OCI-LY3 (cell line): ENCODE results near the gene EXOC4.
"Not testable (repeated sequence)": the region's sequence is repeated elsewhere in the genome, so short reads cannot be mapped to it uniquely, and the experiment has no call there.

Experiments used
- H2AFZ ChIP-seq: fragments of 200-600, 300-600 bp; shearing (Covaris generic); 2 replicates; pipeline ENCODE4 v1.6.0; 2014; ENCODE audit warnings: antibody characterized with exemption, low read depth, low read length
- H3K27ac ChIP-seq: fragments of 200-600, 300-600 bp; sonication (generic); 2 replicates; pipeline ENCODE4 v1.5.1; 2014; ENCODE audit warnings: mild to moderate bottlenecking, low read length, moderate library complexity, mixed read lengths
- H3K27me3 ChIP-seq: fragments of 200-600, 300-600 bp; sonication (generic); 2 replicates; pipeline ENCODE4 v1.6.1; 2014; ENCODE audit warnings: low read depth, low read length, mixed read lengths
- H3K36me3 ChIP-seq: fragments of 200-600, 300-600 bp; sonication (generic); replicated peaks from 2 replicates; pipeline ENCODE3; 2014; ENCODE audit warnings: low read depth, low read length, mixed read lengths
- H3K4me1 ChIP-seq: fragments of 300-600, 200-600 bp; sonication (generic); 2 replicates; pipeline ENCODE4 v1.6.1; 2014; ENCODE audit warnings: low read length, mixed read lengths
- H3K4me2 ChIP-seq: fragments of 200-600, 300-600 bp; sonication (generic); 2 replicates; pipeline ENCODE4 v1.6.1; 2014; ENCODE audit warnings: low read length, mixed read lengths
- H3K4me3 ChIP-seq: fragments of 300-600, 200-600 bp; sonication (generic); 2 replicates; pipeline ENCODE4 v1.5.1; 2014; ENCODE audit warnings: antibody characterized with exemption, mild to moderate bottlenecking, low read length, moderate library complexity
- H3K79me2 ChIP-seq: fragments of 300-600, 200-600 bp; shearing (Covaris generic); 2 replicates; pipeline ENCODE4 v1.6.1; 2014; ENCODE audit warnings: mild to moderate bottlenecking, low read length, mixed read lengths
- H3K9ac ChIP-seq: fragments of 300-600, 200-600 bp; shearing (Covaris generic); 2 replicates; pipeline ENCODE4 v1.6.0; 2014; ENCODE audit warnings: mild to moderate bottlenecking, low read length, moderate library complexity
- H3K9me3 ChIP-seq: fragments of 200-600, 300-600 bp; shearing (Covaris generic); 2 replicates; pipeline ENCODE4 v1.6.1; 2014; ENCODE audit warnings: low read length, mixed read lengths; ENCODE audit not compliant: insufficient read depth
- H4K20me1 ChIP-seq: fragments of 200-600, 300-600 bp; sonication (generic); 2 replicates; pipeline ENCODE4 v1.6.1; 2016; ENCODE audit warnings: low read length, mixed read lengths; ENCODE audit not compliant: insufficient read depth
- EZH2phosphoT487 ChIP-seq: fragments of 200-600 bp; shearing (Covaris generic); IDR thresholded peaks from 2 replicates; pipeline ENCODE4 v1.6.1; 2018; ENCODE audit warnings: antibody characterized with exemption, mixed run types, low read depth
- TF ChIP-seq, protein P1 (sequence below): fragments of 200-600, 300-600 bp; sonication (generic); IDR thresholded peaks from 2 replicates; pipeline ENCODE4 v1.5.1; 2014; ENCODE audit warnings: antibody characterized with exemption, low read length, low read depth

Gene EXOC4

DNA sequence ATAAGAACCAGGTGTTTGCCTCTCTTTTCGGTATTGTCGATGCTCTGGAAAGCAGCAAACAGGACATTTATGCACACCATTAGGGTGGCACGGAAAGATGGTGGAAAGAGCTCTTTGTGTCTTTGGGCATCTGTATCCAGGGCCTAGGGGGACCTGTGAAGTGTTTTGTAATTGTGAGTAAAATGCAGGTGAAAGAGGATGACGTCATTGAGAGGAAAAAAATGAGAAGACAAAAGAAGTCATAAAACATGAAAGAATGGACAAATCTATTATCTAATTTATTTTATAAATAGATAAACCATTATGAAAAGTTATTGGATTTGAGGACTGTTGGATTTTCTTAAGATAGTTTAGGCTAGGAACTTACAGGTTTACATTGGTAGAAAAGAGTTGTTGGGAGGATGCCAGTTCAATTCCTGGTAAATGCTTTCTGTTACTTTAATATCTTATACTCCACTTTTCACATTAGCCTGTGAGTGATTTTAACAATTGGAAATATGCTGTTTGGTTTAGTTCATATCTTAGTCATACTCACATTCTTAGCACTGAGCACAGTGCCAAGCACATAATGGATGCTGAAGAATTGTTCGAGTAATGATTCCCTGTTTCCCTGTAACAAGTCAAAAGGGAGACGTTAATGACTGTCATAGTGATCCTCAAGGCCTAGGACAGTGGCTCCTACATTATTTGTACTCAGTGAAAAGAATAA lies 62.6 kb downstream of the EXOC4 start:
- Histone ChIP-seq H3K9me3 (no peaks in the 10 kb centered on the region), H4K20me1 (no peaks in the 10 kb centered on the region), H3K4me2 (no peak overlapping the region), H2AFZ (no peak overlapping the region), H3K36me3 (peaks cover 13% of the 10 kb centered on the region), H3K4me3 (no peak overlapping the region), H3K4me1 (no peaks in the 10 kb centered on the region), H3K9ac (no peak overlapping the region), H3K27me3 (no peaks in the 10 kb centered on the region), H3K27ac (no peak overlapping the region), H3K79me2 (no peaks in the 10 kb centered on the region)
- TF ChIP-seq EZH2phosphoT487 = no peak
- TF ChIP-seq, protein P1, sequence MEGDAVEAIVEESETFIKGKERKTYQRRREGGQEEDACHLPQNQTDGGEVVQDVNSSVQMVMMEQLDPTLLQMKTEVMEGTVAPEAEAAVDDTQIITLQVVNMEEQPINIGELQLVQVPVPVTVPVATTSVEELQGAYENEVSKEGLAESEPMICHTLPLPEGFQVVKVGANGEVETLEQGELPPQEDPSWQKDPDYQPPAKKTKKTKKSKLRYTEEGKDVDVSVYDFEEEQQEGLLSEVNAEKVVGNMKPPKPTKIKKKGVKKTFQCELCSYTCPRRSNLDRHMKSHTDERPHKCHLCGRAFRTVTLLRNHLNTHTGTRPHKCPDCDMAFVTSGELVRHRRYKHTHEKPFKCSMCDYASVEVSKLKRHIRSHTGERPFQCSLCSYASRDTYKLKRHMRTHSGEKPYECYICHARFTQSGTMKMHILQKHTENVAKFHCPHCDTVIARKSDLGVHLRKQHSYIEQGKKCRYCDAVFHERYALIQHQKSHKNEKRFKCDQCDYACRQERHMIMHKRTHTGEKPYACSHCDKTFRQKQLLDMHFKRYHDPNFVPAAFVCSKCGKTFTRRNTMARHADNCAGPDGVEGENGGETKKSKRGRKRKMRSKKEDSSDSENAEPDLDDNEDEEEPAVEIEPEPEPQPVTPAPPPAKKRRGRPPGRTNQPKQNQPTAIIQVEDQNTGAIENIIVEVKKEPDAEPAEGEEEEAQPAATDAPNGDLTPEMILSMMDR = no peak

- no peak overlapping the region for H3K4me3 ChIP-seq
- no peaks in the 10 kb centered on the region for H3K9me3 ChIP-seq
- H3K36me3 ChIP-seq = peaks cover 9% of the 10 kb centered on the region
- no peak overlapping the region for H3K4me2 ChIP-seq
- H3K79me2 ChIP-seq = no peaks in the 10 kb centered on the region
- no peak overlapping the region for H3K27ac ChIP-seq
- no peak overlapping the region for H3K9ac ChIP-seq
- no peak for TF ChIP-seq EZH2phosphoT487
- TF ChIP-seq, protein P1 = no peak
- H2AFZ ChIP-seq = no peak overlapping the region
- H3K27me3 ChIP-seq = no peaks in the 10 kb centered on the region
- no peaks in the 10 kb centered on the region for H4K20me1 ChIP-seq
- H3K4me1 ChIP-seq = no peaks in the 10 kb centered on the region
Observed at GRCh38 chr7:133319842-133320241, 67.0 kb downstream of the EXOC4 start.

GRCh38 chr7:133320891-133321290 lies 68.0 kb downstream of the EXOC4 start:
- no peak overlapping the region for H3K4me2 ChIP-seq
- no peaks in the 10 kb centered on the region for H3K27me3 ChIP-seq
- no peaks in the 10 kb centered on the region for H3K9me3 ChIP-seq
- H3K9ac ChIP-seq = no peak overlapping the region
- peaks cover 9% of the 10 kb centered on the region for H3K36me3 ChIP-seq
- no peaks in the 10 kb centered on the region for H4K20me1 ChIP-seq
- no peak overlapping the region for H3K27ac ChIP-seq
- TF ChIP-seq EZH2phosphoT487 = no peak
- TF ChIP-seq, protein P1 = no peak
- no peaks in the 10 kb centered on the region for H3K79me2 ChIP-seq
- H2AFZ ChIP-seq = no peak overlapping the region
- H3K4me3 ChIP-seq = no peak overlapping the region
- no peaks in the 10 kb centered on the region for H3K4me1 ChIP-seq

- not testable (repeated sequence) for H3K79me2 ChIP-seq, H3K27ac ChIP-seq, H4K20me1 ChIP-seq, H3K36me3 ChIP-seq, H3K4me1 ChIP-seq, H3K4me3 ChIP-seq, H3K27me3 ChIP-seq, H3K9me3 ChIP-seq, H3K9ac ChIP-seq, H2AFZ ChIP-seq, H3K4me2 ChIP-seq
Observed at GRCh38 chr7:133321366-133321765, 68.5 kb downstream of the EXOC4 start.

DNA sequence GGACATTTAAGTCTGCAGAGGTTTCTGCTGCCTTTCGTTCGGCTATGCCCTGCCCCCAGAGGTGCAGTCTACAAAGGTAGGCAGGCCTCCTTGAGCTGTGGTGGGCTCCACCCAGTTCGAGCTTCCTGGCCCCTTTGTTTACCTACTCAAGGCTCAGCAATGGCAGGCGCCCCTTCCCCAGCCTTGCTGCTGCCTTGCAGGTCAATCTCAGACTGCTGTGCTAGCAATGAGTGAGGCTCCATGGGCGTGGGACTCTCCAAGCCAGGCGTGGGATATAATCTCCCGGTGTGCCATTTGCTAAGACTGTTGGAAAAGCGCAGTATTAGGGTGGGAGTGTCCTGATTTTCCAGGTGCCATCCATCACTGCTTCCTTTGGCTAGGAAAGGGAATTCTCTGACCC lies 73.9 kb downstream of the EXOC4 start:
- H3K27ac ChIP-seq, H3K27me3 ChIP-seq, H3K9ac ChIP-seq, H3K4me3 ChIP-seq, H3K4me1 ChIP-seq, H4K20me1 ChIP-seq, H3K79me2 ChIP-seq, H3K4me2 ChIP-seq, H2AFZ ChIP-seq, H3K9me3 ChIP-seq, H3K36me3 ChIP-seq: not testable (repeated sequence)

- not testable (repeated sequence) for H3K27me3 ChIP-seq, H4K20me1 ChIP-seq, H3K27ac ChIP-seq, H3K36me3 ChIP-seq, H3K4me1 ChIP-seq, H3K9me3 ChIP-seq, H3K9ac ChIP-seq, H3K79me2 ChIP-seq, H3K4me2 ChIP-seq, H3K4me3 ChIP-seq, H2AFZ ChIP-seq
Observed at GRCh38 chr7:133328021-133328420, 75.1 kb downstream of the EXOC4 start.
